HG03095 (cell line): ENCODE results near the gene GRK5.

Experiments used
- ATAC-seq: cut with Tn5 transposase; IDR thresholded peaks from one replicate; pipeline ENCODE4 v1.9.1; 2021; ENCODE audit warnings: moderate library complexity; ENCODE audit not compliant: unreplicated experiment

The GRK5 gene

DNA sequence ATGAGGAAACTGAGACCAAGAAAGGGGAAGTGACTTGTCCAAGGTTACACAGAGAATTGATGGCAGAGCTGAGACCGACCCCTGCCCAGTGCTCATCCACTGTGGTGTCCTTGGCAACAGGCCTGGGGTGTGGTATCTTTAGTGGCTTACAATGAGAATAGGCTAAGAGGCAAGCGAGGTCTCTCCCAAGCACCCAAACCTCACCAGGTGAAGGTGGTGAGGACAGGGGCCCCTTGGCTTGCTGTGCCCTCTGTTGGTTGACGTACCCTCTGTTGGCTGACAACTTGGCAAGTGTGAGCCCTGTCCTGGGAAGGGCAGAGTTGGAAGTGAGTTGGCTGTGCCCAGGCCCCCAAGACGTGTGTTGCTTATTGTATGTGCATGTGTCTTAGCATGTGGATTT is 166.9 kb downstream of the GRK5 start:
- no peak for ATAC-seq

- ATAC-seq = no peak
Measured at GRCh38 chr10:119375574-119376272, 168.4 kb downstream of the GRK5 start.

DNA sequence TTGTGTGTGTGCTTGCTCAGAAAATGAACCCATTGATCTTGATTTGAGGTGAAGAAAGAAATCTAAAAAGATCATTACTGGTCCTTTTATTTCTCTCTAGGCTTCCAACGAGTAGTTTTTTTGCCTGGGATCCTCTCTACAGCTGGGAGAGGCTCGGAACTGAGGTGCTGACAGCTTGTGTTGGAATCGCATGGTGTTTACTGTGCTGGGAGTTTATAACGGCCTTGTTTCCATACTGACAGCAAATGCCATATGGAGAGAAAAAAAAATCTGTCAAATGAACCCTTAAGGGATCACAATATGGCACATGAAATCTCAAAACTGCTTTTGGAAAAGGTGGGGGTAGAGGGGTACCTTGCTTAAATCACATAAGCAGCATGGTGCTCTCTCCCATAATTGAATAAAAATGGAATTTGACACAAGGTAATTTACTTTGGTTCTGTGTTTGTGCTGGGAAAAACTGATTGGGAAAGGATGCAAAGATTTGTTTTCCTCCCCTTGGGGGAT is 170.1 kb downstream of the GRK5 start:
- no peak for ATAC-seq

GRCh38 chr10:119377958-119378736 is 170.8 kb downstream of the GRK5 start:
- ATAC-seq = no peak

DNA sequence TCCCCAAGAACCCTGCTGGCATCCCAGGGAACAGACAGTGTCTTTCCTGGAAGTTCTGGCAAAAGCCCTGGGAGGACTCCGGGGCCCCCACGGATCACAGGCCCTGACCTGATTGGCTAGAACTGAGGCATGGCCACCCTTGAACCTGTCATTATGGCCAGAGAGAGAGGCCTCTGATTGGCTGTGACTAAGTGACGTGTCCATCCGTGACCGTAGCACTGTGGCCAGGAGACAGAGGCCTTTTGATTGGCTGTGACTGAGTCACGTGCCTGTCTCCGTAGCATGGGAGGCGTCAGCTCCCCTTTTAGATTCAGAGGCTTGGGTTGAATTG is 171.3 kb downstream of the GRK5 start:
- no peak for ATAC-seq

DNA sequence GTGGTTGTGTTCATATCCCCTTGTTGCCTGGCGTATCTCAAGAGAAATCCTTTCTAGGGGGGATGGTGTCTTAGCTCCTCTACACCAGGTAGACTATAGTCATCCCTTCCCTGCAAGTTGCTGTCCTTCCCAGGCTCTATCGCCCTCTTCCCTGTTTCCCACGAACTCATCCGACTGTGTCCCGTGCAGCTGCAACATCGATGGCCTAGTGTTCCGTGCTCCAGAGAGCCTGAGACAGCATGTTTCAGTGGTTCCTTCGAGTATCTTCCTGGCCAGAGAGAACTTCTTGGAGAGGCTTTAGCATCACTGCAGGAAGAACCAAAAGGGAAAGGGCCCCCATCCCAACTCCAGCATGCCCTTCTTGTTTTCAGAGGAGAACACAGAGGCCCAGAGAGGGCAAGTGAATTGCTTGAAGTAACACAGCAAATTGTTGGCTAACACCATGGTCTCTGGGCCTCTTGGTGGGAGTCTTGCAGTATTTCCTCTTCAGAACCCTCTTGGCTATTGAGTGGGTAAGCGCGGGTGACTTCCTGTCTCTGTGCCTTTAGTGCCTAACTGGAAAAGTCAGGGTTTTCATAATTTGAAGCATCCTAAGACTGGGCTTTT is 172.2 kb downstream of the GRK5 start:
- ATAC-seq = no peak

DNA sequence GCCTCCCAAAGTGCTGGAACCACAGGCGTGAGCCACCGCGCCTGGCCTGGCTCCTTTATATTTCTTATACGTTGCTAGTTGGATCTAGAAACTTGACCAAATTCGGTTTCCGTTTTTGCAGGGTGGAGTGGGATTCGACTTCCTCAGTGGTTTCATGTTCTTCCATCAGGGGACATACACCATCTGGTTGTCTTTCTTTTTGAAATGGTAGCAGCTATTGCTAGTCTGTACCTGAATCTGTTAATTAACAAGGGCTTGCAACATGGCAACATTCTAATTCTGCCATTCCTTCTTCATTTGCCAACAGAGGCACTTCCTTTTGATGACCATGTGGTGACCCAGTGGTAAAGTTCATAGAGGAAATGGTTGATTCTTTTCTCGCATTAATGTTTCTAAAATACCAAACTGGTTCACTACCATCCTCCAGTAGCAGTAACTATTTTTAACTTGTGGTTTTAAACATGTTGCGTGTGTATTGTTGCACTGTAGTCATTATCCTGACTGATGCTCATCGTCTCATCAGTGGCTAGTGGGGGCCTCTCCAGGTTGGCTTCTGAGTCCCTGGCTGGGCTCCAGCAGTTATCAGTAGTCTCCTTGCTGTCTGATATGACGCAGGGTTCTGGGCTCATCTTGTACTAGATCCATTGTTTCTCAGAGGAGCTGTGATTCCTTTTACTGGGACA is 175.9 kb downstream of the GRK5 start:
- no peak for ATAC-seq

DNA sequence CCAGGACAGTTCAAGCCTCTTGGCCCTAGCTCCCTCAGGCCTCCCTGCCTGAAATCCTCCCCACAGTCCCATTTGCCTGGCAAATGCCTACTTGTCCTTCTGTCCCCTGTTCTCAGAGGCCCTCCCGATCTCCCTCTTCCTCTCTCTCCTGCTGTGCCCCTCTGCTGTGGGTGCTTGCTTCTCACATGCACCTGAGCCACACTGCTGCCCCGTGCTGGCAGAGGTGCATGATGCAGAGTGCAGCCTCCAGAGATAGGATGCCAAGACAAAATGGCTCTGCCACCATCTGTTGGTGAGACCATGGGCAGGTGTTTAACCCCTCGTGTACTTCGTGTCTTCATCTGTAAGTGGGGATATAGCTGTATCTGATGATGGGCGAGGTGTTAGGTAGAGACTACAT is 176.8 kb downstream of the GRK5 start:
- no peak for ATAC-seq

DNA sequence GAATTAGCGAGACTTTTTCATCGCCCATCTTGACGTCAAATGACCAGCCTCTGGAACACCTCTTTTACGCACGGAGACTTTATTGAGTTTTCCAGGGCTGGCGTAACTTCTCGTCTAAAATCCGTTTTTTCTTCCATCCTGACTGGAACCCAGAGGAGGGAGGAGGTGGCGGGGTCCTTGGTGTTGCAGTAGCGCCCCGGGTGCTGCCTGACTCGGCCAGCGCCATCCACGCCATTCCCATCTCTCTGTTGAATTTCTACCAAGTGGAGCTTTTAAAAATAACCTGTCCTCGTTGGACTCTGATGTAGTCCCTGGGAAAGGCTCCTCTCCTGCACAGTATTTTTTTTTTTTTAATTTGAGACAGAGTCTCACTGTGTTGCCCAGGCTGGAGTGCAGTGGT is 179.3 kb downstream of the GRK5 start:
- ATAC-seq = no peak

- ATAC-seq = no peak
Measured at GRCh38 chr10:119388849-119389345, 181.5 kb downstream of the GRK5 start.

DNA sequence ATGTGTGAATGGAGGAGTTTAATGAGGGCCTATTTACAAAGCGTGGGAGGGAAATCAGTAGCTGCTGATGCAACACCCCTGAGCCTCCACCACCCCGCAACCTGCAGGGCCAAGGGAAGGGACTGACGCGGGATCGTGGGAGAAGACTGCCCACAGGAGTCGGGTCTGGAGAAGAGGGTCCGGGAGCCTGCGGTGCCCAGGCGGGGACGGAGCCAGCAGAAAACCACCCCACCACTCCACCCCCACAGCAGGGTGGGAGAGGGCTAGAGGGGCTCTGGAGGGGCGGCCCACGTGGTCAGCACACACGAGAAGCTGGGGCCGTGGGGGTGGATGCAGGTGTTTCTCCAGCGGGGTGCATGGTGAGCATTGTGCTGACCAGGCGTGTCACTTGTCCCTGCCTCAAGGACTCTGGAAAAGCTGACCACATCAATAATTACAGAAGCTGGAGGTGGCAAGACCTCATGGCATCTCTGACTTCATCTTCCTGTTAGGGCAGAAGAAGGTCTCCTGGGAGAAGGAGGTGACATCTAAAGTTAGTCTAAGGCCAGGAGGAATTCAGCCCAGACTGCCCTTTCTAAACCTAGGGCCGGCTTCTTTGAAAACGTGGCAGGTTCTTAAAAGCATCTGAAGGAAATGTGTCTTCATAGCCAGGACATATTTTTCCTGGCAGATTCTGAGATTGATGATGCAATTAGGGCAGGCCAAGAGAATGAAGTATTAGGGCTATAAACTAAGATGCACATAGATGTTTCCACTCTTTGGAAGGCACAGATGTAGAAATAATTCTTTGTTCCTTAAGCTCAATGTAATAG is 184.3 kb downstream of the GRK5 start:
- ATAC-seq = no peak

DNA sequence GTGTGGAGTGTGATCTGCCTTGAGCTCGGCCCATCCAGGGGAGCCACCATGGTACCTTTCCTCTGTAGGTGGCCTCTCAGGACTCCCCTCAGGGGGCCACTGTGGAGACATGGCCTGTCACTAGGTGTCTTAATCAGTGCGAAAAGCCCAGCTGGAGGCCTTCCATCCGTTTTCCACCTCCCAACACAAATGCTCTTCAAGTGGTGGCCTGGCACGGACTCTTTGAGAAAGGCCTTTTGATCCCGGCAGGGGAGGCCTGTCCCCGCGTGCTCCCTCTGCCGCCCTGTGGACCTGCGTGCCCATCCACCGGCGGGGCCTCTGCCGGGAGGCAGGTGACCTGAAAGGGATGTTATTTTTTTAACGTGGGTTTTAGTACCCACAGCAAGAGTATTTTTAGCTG is 185.6 kb downstream of the GRK5 start:
- no peak for ATAC-seq

DNA sequence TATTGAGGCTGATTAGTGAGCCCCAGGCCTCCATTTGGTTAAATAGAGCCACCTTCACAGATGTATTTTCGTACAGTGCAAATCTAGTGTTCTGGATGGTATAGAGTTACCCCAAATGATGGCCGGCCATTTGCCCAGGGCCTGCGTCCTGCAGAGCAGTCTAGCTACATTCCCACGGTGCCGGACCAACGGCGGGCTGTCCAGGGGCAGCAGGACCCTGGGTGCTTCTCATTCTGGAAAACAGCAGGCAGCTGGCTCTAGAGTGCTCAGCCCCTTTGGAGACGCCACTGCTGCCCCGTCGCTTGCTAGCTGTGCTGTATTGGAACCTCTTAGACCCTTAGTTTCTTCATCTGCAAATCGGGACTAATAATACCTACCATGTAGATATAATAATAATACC is 186.1 kb downstream of the GRK5 start:
- ATAC-seq = no peak

- no peak for ATAC-seq
Measured at GRCh38 chr10:119393845-119394244, 186.5 kb downstream of the GRK5 start.

- no peak for ATAC-seq
Measured at GRCh38 chr10:119394657-119395279, 187.4 kb downstream of the GRK5 start.

DNA sequence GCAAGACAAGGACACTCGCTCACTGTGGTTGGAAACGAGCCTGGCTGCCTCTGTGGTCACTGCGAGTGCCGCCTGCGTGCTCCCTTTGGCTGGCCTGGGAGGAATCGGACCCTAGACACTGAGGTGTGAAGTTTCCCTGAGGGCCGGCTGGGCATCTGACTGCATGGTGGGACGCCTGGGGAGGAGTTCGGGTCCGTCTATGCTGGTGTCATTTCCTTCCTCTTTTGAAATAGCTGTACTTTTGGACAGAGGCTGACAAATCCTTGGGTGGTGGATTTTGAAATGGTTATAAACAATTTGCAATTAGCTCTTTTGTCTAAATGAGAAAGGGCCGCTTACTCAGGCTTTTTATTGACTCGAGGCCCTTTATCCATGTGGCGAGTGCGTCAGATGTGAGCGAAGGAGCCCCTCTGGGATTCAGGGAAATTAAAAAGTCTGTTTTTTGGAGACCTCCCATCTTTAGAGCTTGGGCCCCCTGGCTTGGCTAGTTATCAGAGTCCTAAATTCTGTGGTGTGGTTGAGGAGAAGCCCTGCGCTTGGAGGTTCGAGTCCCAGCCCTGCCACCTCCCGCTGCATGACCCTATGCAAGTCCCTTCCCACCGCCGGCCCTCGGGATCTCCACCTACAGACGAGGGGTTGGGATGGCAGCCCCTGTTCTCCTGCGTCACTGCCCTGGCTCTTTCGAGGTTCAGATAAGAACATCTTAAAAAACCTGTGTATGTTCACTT is 188.1 kb downstream of the GRK5 start:
- ATAC-seq = no peak

DNA sequence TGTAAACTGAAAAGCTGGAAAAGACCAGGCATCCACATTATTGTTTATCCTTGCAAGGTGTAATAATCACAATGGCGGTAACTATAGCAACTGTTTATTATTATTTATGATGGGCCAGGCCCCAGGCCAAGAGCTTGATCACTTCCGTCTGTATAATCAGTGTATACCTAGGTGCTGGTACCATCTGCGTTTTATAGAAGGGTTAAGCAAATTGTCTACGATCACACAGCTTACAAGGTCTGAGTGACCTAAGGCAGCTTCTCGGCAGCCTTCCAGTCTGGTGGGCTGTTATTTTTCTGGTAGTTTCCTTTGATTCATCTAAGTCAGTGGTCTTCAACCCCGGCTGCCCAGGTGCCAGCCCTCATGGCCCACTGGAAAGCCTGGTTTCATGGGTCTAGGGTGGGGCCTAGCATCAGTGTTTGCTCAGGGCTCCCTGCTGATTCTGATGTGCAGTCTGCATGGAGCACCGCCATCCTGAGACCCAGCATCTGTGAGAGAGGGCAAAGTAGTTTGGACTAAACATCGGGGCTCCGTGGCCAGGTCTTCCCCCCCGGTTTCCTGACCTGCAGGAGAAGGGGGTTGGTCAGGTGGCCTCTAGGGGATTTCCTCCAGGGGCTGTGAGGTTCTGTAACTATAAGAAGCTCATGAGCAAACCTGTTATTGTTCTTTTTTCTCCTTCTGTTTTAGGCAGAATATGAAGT is 188.8 kb downstream of the GRK5 start:
- no peak for ATAC-seq

DNA sequence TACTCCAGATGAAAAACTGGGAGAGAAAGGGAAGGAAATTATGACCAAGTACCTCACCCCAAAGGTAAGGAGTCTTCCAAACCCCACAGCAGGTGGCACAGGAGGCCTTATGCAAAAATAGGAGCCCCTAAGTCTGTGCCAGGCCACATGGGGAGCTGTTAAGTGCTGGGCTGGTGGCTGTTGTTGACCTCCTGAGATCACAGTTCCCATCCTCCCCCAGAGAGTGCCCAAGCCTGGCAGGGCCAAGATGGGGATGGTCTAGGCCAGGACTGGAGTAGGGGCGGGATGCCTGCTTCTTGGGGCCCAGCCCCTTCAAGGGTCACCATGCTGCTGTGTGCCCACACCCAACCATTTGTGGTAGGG is 189.3 kb downstream of the GRK5 start:
- ATAC-seq = no peak

DNA sequence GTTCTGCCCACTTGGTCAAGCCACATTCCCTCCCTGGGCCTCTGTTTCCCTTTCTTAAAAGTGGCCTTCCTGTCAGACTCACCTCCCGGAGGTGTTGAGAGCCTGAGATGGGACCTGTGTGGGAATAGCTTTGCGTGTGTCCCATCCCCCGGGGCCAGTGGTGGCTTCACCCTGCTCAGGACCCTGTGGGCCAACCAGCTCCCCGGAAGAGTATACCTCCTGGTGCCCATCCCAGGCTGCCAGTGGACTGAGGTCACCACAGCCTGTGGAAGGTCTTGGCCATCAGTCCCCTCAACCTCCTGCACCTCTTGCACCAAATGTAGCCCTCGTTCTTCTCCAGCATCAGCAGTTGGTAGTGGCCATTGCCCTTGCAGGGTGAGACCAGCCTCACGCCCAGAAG is 190.0 kb downstream of the GRK5 start:
- no peak for ATAC-seq
